SK-N-SH treated with all-trans-retinoic acid at 6 μM for 48 hours (cell line): ENCODE measurements around the gene SLCO1B3.

ENCODE experiments used
- ATAC-seq: fragments of 200-7000 bp; cut with Tn5 transposase; 3 replicates; pipeline ENCODE4 v1.9.1; 2020; ENCODE audit warnings: mild to moderate bottlenecking, moderate library complexity
- ARNTL ChIP-seq: fragments of 450-650 bp; formaldehyde crosslinking; IDR thresholded peaks from 2 replicates; pipeline ENCODE4 v1.5.0; 2020; ENCODE audit warnings: low read depth, mild to moderate bottlenecking, moderate library complexity, borderline replicate concordance
- BACH2 ChIP-seq: fragments of 250-450 bp; sonication (Bioruptor Pico); IDR thresholded peaks from 2 replicates; pipeline ENCODE4 v1.9.0; 2021; ENCODE audit warnings: mild to moderate bottlenecking, borderline replicate concordance
- CREB5 ChIP-seq: fragments of 250-450 bp; sonication (Bioruptor Pico); IDR thresholded peaks from 2 replicates; pipeline ENCODE4 v1.5.1; 2020; ENCODE audit warnings: low read depth, mild to moderate bottlenecking, moderate library complexity
- CSDC2 ChIP-seq: fragments of 250-450 bp; sonication (Bioruptor Pico); IDR thresholded peaks from 2 replicates; pipeline ENCODE4 v1.5.0; 2020; ENCODE audit warnings: mild to moderate bottlenecking, moderate library complexity
- ESRRG ChIP-seq: fragments of 250-450 bp; sonication (Bioruptor Pico); IDR thresholded peaks from 2 replicates; pipeline ENCODE4 v1.6.1; 2021; ENCODE audit warnings: mild to moderate bottlenecking
- GLIS3 ChIP-seq: fragments of 250-450 bp; sonication (Bioruptor Pico); IDR thresholded peaks from 2 replicates; pipeline ENCODE4 v1.5.0; 2020; ENCODE audit warnings: mild to moderate bottlenecking, moderate library complexity
- ISL1 ChIP-seq: fragments of 250-450 bp; sonication (Bioruptor Pico); IDR thresholded peaks from 2 replicates; pipeline ENCODE4 v2.1.2; 2022; ENCODE audit warnings: mild to moderate bottlenecking, moderate library complexity
- PPARA ChIP-seq: fragments of 250-450 bp; sonication (Bioruptor Pico); IDR thresholded peaks from 2 replicates; pipeline ENCODE4 v1.5.0; 2020; ENCODE audit warnings: mild to moderate bottlenecking, borderline replicate concordance
- RARB ChIP-seq: fragments of 250-450 bp; sonication (Bioruptor Pico); IDR thresholded peaks from 2 replicates; pipeline ENCODE4 v1.8.0; 2021; ENCODE audit warnings: mild to moderate bottlenecking, moderate library complexity
- SNAI2 ChIP-seq: fragments of 250-450 bp; sonication (Bioruptor Pico); IDR thresholded peaks from 2 replicates; pipeline ENCODE4 v1.5.0; 2020; ENCODE audit warnings: mild to moderate bottlenecking, moderate library complexity
- TCF4 ChIP-seq: fragments of 250-450 bp; sonication (Bioruptor Pico); IDR thresholded peaks from 2 replicates; pipeline ENCODE4 v1.8.0; 2021; ENCODE audit warnings: mild to moderate bottlenecking, moderate library complexity, borderline replicate concordance
- TOX ChIP-seq: fragments of 250-450 bp; sonication (Bioruptor Pico); IDR thresholded peaks from 2 replicates; pipeline ENCODE4 v1.8.0; 2021; ENCODE audit warnings: mild to moderate bottlenecking, moderate library complexity, borderline replicate concordance
- TSHZ2 ChIP-seq: fragments of 250-450 bp; sonication (Bioruptor Pico); IDR thresholded peaks from 2 replicates; pipeline ENCODE4 v1.5.0; 2020; ENCODE audit warnings: mild to moderate bottlenecking, moderate library complexity
- ZC3H10 ChIP-seq: fragments of 250-450 bp; sonication (Bioruptor Pico); IDR thresholded peaks from 2 replicates; pipeline ENCODE4 v1.5.1; 2021; ENCODE audit warnings: mild to moderate bottlenecking, moderate library complexity
- ZFP3 ChIP-seq: fragments of 250-450 bp; sonication (Bioruptor Pico); IDR thresholded peaks from 2 replicates; pipeline ENCODE4 v1.5.0; 2020; ENCODE audit warnings: mild to moderate bottlenecking, moderate library complexity
- ZFP30 ChIP-seq: fragments of 450-650 bp; formaldehyde crosslinking; IDR thresholded peaks from 2 replicates; pipeline ENCODE4 v1.5.0; 2022; ENCODE audit warnings: mild to moderate bottlenecking, moderate library complexity
- ZNF70 ChIP-seq: fragments of 450-650 bp; formaldehyde crosslinking; IDR thresholded peaks from 2 replicates; pipeline ENCODE4 v1.5.0; 2020; ENCODE audit warnings: mild to moderate bottlenecking, moderate library complexity
- ZNF8 ChIP-seq: fragments of 450-650 bp; formaldehyde crosslinking; IDR thresholded peaks from 2 replicates; pipeline ENCODE4 v1.5.0; 2020; ENCODE audit warnings: mild to moderate bottlenecking, moderate library complexity
- TF ChIP-seq, protein P1 (sequence below): fragments of 250-450 bp; sonication (Bioruptor Pico); IDR thresholded peaks from 2 replicates; pipeline ENCODE4 v1.8.0; 2020; ENCODE audit warnings: mild to moderate bottlenecking, moderate library complexity, borderline replicate concordance
- TF ChIP-seq, protein P2 (sequence below): fragments of 250-450 bp; sonication (Bioruptor Pico); IDR thresholded peaks from 2 replicates; pipeline ENCODE4 v1.8.0; 2021; ENCODE audit warnings: low read depth, mild to moderate bottlenecking, moderate library complexity, borderline replicate concordance
- TF ChIP-seq, protein P3 (sequence below): fragments of 250-450 bp; sonication (Bioruptor Pico); IDR thresholded peaks from 2 replicates; pipeline ENCODE4 v1.5.1; 2021; ENCODE audit warnings: mild to moderate bottlenecking, moderate library complexity

The SLCO1B3 gene

GRCh38 chr12:20883288-20883687 is 72.8 kb downstream of the SLCO1B3 start (continued):
- no peak for TF ChIP-seq SNAI2 (CRISPR knock-in tag)

DNA sequence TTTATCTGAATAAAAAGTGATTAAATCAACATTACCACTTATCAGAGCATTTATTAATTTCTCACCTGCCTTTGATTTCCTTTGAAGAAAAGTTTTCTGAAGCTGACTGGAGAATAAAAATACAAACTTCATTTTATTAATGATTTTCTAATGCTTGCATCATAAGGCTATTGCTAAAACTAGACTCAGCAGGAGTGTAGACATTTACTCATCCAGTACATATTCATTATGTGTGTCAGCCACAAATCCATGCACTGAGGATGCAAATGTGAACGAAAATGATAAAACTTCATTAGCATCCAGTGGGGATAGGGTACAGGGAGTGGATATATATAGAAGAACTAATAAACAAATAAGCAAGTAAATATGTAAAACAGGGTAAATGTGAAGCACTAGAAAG is 74.6 kb downstream of the SLCO1B3 start:
- no peak for ATAC-seq
- TF ChIP-seq, protein P1, sequence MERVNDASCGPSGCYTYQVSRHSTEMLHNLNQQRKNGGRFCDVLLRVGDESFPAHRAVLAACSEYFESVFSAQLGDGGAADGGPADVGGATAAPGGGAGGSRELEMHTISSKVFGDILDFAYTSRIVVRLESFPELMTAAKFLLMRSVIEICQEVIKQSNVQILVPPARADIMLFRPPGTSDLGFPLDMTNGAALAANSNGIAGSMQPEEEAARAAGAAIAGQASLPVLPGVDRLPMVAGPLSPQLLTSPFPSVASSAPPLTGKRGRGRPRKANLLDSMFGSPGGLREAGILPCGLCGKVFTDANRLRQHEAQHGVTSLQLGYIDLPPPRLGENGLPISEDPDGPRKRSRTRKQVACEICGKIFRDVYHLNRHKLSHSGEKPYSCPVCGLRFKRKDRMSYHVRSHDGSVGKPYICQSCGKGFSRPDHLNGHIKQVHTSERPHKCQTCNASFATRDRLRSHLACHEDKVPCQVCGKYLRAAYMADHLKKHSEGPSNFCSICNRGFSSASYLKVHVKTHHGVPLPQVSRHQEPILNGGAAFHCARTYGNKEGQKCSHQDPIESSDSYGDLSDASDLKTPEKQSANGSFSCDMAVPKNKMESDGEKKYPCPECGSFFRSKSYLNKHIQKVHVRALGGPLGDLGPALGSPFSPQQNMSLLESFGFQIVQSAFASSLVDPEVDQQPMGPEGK (CRISPR knock-in tag): no peak
- TF ChIP-seq RARB (CRISPR knock-in tag) (no peak), ZNF70 (CRISPR knock-in tag) (no peak), BACH2 (CRISPR knock-in tag) (no peak), TCF4 (CRISPR knock-in tag) (no peak), GLIS3 (CRISPR knock-in tag) (no peak), SNAI2 (CRISPR knock-in tag) (no peak), TSHZ2 (CRISPR knock-in tag) (no peak), ARNTL (CRISPR knock-in tag) (no peak), TOX (CRISPR knock-in tag) (no peak), ISL1 (no peak)

GRCh38 chr12:20885552-20885951 is 75.0 kb downstream of the SLCO1B3 start:
- no peak for TF ChIP-seq ESRRG (CRISPR knock-in tag)
- TF ChIP-seq SNAI2 (CRISPR knock-in tag): no peak
- TF ChIP-seq TOX (CRISPR knock-in tag): no peak
- TF ChIP-seq ZC3H10 (CRISPR knock-in tag): no peak
- no peak for TF ChIP-seq ISL1
- no peak for TF ChIP-seq RARB (CRISPR knock-in tag)
- TF ChIP-seq CREB5: no peak
- no peak for TF ChIP-seq ZNF70 (CRISPR knock-in tag)
- no peak for ATAC-seq

- ATAC-seq: no peak
- TF ChIP-seq GLIS3 (CRISPR knock-in tag) (no peak), ZNF70 (CRISPR knock-in tag) (no peak), ZFP3 (no peak), CSDC2 (CRISPR knock-in tag) (no peak), ZC3H10 (CRISPR knock-in tag) (no peak), TCF4 (CRISPR knock-in tag) (no peak), ZNF8 (CRISPR knock-in tag) (no peak), RARB (CRISPR knock-in tag) (no peak), ARNTL (CRISPR knock-in tag) (no peak), ISL1 (no peak), CREB5 (no peak), ZFP30 (CRISPR knock-in tag) (no peak), PPARA (CRISPR knock-in tag) (no peak), SNAI2 (CRISPR knock-in tag) (no peak), BACH2 (CRISPR knock-in tag) (no peak), ESRRG (CRISPR knock-in tag) (no peak)
- TF ChIP-seq, protein P1 (CRISPR knock-in tag): no peak
- TF ChIP-seq, protein P2, sequence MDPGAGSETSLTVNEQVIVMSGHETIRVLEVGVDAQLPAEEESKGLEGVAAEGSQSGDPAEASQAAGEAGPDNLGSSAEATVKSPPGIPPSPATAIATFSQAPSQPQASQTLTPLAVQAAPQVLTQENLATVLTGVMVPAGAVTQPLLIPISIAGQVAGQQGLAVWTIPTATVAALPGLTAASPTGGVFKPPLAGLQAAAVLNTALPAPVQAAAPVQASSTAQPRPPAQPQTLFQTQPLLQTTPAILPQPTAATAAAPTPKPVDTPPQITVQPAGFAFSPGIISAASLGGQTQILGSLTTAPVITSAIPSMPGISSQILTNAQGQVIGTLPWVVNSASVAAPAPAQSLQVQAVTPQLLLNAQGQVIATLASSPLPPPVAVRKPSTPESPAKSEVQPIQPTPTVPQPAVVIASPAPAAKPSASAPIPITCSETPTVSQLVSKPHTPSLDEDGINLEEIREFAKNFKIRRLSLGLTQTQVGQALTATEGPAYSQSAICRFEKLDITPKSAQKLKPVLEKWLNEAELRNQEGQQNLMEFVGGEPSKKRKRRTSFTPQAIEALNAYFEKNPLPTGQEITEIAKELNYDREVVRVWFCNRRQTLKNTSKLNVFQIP (CRISPR knock-in tag): no peak
- TF ChIP-seq, protein P3, sequence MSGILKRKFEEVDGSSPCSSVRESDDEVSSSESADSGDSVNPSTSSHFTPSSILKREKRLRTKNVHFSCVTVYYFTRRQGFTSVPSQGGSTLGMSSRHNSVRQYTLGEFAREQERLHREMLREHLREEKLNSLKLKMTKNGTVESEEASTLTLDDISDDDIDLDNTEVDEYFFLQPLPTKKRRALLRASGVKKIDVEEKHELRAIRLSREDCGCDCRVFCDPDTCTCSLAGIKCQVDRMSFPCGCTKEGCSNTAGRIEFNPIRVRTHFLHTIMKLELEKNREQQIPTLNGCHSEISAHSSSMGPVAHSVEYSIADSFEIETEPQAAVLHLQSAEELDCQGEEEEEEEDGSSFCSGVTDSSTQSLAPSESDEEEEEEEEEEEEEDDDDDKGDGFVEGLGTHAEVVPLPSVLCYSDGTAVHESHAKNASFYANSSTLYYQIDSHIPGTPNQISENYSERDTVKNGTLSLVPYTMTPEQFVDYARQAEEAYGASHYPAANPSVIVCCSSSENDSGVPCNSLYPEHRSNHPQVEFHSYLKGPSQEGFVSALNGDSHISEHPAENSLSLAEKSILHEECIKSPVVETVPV (CRISPR knock-in tag): no peak
These were observed 106.8 kb downstream of the SLCO1B3 start for GRCh38 chr12:20917269-20917668.
